ENCODE data around the gene HDGFL2.

- TF ChIP-seq MEF2A (IDR thresholded peaks at IDR 0.05; ENCODE audit: insufficient read depth, low read depth, low read length): no peak
- no peak for TF ChIP-seq IRF5 (IDR thresholded peaks at IDR 0.05; ENCODE audit: borderline replicate concordance)
- no peak for TF ChIP-seq FOXM1 (IDR thresholded peaks at IDR 0.05; ENCODE audit: low read depth, low read length)
Observed at GRCh38 chr19:4547303-4548237, 75.5 kb downstream of the HDGFL2 start.

All from GM12878 (cell line).